GM23248 (cell line): ENCODE data around the gene PPFIBP2.

Source experiments
- EZH2 ChIP-seq: fragments of 200-600 bp; sonication (generic); IDR thresholded peaks from 2 replicates; pipeline ENCODE4 v1.6.1; 2018; ENCODE audit warnings: antibody characterized with exemption, mild to moderate bottlenecking; ENCODE audit not compliant: insufficient read depth, poor library complexity, severe bottlenecking
- EZH2phosphoT487 ChIP-seq: fragments of 200-600 bp; sonication (generic); IDR thresholded peaks from 2 replicates; pipeline ENCODE4 v1.6.1; 2018; ENCODE audit warnings: antibody characterized with exemption, moderate library complexity, mild to moderate bottlenecking, low read depth; ENCODE audit not compliant: insufficient read depth

- TF ChIP-seq EZH2 (no peak), EZH2phosphoT487 (no peak)
Measured at GRCh38 chr11:7622721-7623120, 108.9 kb downstream of the PPFIBP2 start.
